HG03196 (cell line): ENCODE results near the gene STK32B.

Source experiments
- ATAC-seq: cut with Tn5 transposase; IDR thresholded peaks from one replicate; pipeline ENCODE4 v1.9.1; 2021; ENCODE audit not compliant: unreplicated experiment

The STK32B gene

DNA sequence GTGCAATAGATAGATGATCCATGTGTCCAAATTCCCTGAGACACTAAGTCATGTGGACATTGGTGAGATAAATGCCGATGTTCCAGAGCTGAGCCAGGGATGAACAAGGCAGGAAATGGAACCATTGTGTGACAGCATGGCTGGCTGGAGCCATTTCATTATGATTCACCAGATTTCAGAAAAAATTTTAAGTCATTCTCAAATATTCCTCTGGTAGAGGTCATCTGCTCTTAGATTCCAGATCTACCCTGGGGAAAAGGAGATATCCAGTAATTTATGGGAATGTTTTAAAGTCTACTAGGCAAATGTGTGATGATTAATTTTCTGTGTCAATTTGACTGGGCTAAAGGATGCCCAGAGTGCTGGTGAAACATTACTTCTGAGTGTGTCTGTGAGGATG is 287.3 kb downstream of the STK32B start:
- no peak for ATAC-seq

DNA sequence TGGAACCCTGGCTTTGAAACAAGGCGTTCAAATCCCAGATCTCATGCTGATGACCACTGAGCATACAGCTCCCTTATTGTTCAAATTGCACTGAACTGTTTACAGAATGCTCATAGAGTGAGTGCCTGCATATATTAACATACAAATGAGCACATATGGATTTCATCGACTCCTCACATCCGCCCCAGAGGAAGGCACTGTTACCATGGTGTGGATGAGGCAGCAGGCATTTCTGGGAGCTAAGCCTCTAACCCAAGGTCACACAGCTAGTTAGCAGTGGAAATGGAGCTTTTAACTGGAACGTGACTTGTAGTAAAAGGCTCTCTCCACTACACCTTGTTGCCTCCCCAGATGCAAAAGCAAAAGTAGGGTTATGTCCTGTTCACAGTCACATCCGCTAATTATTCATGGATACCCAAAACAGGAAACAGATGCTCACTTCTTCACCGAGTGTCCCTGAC is 289.7 kb downstream of the STK32B start:
- ATAC-seq = no peak

DNA sequence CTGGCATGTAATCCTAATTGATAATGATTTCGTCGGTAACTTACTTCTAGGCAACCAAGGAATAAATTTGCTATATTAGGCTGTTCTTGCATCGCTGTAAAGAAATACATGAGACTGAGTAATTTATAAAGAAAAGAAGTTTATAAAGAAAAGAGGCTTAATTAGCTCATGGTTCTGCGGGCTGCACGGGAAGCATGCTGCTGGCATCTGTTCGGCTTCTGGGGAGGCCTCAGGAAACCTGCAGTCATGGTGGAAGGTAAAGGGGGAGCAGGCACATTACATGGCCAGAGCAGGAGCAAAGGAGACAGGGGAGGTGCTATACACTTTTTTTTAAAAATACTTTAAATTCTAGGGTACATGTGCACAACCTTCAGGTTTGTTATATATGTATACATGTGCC is 290.2 kb downstream of the STK32B start:
- ATAC-seq = no peak

DNA sequence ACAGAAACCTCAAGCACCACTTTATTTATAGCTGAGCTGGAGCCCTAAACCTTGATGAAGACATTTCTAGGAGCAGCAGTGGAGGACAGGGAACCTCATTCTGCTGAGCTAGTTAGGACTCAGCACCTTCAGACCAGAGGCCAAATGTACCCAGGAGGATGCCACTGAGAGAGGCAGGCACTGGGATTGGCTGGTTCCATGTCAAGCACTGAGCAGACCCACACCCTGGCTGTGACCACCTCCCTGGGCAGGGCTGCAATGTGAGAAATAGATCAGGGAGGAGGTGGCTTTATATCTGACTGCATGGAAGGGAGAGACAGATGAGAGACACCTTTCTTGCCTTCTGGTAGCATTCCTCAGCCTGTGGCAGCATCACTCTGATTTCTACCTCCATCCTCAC is 304.6 kb downstream of the STK32B start:
- ATAC-seq = no peak

DNA sequence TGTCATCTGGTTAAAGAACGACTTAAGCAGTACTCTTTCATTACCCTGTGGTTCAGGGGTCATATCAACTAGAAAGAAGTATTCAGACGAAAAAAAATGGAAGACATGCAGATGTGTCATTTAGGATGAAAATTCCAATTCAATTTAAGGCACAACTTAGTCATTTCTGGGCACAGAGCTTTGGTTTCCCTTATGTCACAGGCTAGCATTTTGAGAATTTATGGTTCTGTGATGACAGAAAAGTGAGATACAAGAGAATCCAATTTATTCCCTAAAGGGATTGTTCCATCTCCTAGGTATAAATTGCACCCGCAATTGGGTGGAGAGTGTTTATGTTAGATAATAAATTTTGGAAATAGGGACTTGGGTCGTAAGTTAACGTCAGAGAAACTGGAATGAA is 306.6 kb downstream of the STK32B start:
- ATAC-seq = no peak

DNA sequence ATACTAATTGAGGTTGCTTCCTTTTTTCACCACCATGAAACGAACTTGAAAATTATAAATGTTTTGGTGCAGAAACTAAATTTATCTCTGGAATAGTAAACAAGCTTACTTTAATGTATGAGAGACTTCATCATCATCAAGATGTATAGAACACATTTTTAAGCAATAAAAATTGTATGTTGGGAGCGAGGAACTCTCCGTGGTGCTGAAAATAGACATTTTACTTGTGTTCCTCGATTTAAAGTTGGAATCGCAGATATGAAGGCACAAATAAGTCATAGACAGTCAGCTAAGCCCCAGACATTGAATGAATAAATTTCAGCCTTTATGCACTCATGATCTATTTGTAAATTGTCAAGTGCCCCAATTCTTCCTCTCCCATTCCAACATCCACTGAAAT is 310.7 kb downstream of the STK32B start:
- ATAC-seq = no peak

DNA sequence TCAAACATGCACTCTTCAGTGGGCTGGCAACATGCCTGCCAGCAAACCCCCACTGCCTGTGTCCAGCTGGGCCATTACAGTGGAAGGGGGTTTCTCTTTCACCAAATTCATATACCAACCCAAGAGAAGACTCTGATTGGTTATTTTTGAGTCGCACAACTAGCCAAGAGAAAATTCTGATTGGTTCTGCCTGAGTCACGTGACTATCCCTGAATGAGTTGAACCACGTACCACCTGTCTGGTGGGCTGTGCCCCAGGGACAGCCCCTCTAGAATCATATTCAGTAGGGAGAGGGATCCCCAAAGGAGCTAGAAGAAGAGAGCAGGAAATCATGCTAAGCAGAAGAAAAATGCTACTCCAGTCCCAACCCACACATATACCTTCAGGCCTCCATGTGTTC is 313.1 kb downstream of the STK32B start:
- no peak for ATAC-seq

DNA sequence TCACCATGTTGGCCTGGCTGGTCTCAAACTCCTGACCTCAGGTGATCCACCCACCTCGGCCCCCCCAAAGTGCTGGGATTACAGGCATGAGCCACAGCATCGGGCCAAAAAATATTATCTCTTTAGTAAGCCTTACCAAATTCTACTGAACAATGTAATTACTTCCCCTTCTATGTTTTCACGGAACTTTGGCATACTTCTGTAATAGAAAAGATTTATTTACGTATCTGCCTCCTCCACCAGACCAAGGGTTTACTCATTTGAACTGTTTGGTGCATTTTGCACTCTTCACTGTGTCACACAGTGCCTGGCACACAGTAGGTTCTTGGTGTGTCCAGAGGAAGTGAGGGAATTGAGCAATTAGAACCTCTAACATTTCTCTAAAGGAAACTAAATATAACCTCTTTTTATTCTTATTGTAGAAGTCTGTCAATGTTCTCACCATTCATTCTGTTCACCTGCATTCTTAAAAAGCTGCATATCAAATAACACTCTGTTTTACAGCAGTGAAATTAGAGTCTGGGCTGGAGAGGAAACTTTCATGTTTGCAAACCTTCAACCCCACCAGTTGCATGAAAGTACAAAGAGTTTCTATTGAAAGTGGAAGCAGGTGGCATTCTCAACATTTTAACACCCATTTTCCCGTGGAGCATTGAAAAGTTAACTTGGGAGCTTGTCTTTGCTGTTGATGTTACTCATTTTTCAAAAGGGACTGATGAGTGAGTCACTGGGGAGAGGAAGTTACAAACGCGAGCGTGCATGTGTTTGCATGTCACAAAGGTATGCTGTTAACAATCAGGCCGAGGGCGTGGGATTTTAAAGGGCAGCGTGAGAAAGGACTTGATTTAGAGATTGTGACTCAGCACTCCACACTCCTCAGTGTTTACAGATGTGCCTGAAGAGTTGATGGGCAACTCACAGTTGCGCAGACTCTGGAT is 314.1 kb downstream of the STK32B start:
- no peak for ATAC-seq

DNA sequence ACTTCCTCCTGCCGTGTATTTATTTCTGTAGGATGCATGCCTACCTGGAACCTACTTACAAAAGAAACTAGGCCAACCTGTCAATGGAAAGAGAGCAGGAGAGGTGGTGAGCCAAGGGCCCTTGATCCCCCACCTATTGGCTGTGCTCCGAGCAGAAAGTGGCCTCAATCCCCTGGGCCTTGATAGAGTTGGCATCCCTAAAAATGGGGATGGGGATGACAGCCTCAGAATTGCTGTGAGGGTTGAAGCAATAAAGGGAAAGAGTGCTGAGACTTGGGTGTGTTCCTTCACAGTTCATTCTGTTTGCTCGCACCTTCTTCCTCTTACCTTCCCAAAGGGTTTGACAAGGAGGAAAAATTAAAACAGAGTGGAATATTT is 314.7 kb downstream of the STK32B start:
- no peak for ATAC-seq

DNA sequence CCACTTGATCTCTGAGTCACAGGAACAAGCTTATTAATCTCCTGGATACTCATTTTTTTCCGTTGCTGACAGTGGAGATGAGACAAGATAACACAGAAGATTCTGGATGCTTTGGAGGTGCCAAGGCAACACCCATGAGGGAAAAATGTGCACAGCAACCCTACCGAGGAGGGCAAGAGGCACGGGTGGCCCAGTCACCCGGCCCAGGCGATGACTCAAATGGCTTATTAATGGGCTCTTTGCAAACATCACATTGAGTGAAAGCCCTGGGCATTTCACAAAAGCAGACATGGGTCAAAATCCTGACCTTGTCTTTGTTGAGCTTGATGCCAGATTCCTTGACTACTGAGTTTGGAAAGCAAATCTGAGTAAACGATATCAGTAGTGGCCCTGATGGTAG is 315.1 kb downstream of the STK32B start:
- ATAC-seq = no peak

DNA sequence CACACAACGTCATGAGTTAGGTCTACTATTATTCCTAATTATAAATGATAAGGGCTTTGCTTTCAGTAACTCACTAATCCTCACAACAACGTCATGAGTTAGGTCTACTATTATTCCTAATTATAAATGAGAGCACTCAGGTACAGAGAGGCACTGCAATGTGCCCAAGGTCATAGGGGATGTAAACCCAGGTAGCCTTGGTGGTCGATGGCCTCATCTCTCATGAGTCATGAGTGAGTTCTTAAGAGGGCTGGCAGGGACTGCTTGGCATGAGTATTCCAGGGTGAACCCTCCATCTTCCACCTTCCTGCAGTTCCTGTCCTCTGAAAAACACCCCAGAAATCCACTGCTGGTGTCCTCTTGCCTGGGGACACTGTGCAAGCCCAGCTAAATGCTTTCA is 317.1 kb downstream of the STK32B start:
- ATAC-seq = no peak

DNA sequence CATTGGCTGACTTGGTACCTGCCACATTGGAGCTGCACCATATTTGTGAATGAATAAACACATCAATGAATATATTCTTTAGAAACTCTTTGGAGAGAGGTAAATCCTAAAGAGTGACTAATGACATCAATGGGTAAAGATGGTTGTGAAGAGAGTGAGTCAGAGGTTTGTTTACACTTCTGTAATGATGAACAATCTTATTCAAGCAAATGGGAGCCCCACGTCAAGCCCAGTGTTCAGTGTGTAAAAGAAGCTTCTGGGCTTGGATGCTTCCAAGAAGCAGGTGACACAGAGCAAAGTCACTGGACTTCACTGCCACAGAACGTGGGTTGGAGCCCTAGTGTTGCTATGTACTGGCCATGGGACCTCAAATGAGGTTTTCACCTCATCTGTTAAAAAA is 319.0 kb downstream of the STK32B start:
- ATAC-seq = no peak

DNA sequence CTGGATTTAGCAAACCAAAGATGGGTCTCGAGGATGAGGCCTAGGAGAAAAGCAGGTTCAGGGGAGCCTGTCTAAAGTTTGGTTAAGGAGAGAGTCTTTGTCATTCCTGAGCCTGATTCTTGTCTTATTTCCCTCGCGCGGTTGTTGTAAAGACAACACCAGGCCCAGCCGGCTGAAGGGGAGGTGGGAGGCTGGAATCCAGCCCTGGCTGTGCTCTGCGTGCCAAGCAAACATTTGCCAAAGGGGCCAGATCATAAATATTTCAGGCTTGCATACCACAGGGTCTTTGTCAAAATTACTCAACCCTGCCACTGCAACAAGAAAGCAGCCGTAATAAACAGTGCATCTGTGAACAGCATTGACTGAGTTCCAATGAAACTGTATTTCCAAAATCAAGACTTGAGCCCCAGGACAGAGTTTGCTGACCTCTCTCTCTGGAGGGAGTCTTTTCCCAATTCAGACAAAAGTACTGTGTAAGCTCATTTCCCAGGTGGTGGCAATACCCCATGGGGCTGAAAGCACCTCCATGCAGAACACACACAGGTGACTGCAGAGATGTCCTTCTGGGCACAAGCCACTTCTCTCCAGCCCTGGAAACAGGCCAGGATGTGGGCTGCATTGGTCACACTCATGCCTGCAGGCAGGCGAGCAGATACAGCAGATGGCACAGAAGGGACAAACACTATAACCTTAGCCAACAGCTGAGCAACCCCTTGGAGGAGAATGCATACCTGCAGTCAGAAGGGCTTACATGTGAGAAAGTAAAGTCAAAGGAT is 320.3 kb downstream of the STK32B start:
- no peak for ATAC-seq

DNA sequence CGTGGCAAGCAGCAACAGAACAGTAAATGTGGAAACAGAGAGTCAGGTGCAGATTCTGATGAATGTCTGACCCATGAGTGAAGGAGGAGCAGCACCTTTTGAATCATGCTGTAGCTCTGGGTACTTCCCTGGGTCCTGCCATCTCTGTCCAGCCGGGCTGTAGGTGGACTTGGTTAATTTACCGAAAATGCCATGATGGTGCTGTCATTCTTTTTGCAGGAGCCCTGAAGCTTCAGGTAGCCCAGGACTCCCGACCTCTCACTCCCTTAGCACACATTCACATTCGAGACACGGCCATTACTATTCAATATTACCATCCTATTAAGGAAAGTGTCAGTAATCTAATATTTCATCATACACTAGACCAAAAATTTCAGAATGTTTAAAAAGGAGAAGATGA is 320.9 kb downstream of the STK32B start:
- ATAC-seq = no peak

DNA sequence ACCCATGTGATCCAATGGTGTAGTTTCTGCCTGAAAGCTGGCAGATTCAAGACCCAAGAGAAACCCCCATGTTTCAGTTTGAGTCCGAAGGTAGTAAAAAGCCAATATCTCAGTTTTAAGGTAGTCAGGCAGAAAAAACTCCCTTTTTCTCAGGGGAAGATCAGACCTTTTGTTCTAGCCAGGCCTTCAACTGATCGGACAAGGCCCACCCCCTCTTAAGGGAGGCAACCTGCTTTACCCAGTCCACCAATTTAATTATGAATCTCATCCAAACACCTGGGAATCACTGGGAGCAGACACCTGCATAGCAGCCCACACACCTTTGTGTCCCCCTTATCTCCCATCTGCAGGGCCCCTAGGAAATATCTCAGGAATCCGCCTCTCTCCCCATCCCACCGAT is 322.0 kb downstream of the STK32B start:
- ATAC-seq = no peak

DNA sequence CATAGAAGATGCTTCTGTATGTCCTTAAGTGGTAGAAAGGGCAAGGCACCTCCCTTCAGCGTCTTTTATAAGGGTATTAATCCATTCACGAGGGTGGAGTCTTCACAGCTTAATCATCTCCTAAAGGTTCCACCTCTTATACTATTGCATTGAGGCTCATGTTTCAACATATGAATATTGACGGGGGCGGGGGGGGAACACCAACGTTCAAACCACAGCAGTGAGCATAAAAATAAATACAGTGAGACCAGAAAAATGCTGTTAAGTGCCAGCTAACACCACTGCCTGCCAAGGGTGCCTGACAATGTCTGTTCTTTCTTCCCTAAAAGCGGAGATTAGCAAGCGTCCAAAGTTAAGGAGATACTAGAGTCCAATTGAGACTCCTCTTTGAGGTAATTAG is 323.3 kb downstream of the STK32B start:
- no peak for ATAC-seq

DNA sequence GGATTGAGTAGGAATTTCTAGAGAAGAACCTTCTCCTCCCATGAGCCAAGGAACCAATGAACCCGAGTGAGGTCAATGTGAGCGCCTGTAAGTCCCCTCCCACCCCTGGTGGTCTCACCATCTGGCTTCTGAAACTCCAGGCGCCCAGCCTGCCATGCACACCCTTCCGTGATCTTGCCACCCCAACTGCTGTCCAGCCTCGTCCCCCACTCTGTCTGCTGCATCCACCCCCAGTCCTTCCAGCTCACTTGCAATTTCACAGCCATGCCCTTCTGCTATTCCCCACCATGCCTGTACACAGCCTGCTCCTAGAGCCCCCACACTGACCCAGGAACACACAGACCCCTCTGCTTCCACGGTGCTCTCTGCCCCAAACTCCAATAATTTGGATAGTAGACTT is 323.7 kb downstream of the STK32B start:
- no peak for ATAC-seq

DNA sequence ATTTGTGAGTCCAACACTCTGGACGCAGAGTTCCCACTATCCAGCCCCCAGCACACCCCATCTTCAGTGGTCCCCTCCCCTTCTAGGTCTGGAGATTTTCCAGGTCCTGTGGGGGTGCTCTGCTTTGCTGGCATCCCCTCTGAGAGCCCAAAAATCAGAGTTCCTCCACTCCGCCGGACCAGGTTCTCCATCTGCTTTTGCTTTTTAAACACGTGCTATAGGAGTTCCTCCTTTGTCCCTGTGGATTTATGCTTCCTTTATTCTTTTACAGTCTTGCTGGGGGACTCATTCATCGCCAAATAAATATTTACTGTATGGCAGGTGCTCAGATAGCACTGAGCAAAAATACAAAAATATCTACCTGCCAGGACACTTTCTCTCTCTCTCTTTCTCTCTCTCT is 324.7 kb downstream of the STK32B start:
- no peak for ATAC-seq

DNA sequence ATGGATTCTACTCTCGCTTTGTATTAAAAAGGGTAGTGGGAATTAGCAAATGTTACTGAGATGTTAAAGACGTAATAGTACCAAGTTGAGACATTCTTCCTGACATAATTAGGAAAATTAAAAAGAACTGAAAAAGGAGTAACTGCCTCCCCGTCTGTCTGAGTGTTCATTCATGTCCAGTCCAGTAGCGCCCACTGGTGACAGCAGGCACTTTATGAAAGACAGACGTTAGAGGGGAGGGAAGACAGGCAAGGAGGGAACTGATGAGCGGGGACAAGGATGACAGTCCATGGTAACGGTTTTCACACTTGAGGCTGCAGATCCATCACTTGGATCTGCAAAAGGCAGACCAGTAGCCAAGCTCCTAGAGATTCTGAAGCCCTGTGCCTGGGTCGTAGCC is 326.7 kb downstream of the STK32B start:
- ATAC-seq = no peak

DNA sequence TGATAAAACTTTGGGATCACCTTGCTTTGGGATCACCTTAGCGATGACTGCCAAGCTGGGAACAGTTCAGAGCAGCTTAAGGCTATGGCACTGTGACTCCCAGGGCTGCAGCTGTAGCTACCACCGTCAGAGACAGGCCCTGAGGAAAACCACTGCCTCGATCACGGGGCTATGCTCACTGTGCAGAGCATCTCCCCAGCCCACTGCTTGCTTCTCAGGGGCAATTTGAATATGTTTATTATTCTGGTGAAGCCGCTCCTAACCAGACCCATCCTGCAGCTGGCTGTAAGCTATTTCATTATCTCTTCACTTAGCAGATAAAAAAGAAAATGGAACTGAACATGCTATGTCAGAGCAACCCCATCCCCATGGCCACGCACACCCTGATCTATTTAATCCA is 328.6 kb downstream of the STK32B start:
- no peak for ATAC-seq

DNA sequence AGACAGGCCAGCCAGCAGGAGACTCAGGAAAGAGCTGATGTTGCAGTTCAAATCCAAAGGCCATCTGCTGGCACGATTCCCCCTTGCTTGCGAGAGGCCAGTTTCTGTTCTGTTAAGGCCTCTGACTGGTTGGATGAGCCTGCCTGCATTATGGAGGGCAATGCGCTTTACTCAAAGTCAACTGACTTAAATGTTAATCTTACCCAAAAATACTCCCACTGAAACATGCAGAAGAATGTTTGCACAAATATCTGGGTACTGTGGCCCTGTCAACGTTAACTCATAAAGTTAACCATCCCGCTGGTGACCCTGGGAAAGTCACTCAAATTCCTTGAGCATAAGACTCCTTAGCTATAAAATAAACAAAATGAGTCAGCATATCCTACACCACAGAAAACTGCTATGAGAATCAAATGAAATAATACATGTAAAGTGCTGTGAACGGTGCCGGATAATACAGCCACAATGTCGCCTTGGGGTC is 330.7 kb downstream of the STK32B start:
- ATAC-seq = no peak
